GM23338 (cell line): ENCODE results near the gene SREBF2.

Source experiments
- CTCF ChIP-seq, 2 experiments: fragments of 200-600 bp in 1 of 2; sonication (generic) in 1 of 2; conservative IDR thresholded peaks; 2 replicates each; pipeline versions ENCODE4 v1.5.1 to v1.6.1; 2016 to 2017; ENCODE audit warnings: antibody characterized with exemption in 2 of 2, low read depth in 2 of 2, mild to moderate bottlenecking in 2 of 2, moderate library complexity in 1 of 2
- JUNB ChIP-seq: IDR thresholded peaks from one replicate; pipeline ENCODE4 v1.6.1; 2016; ENCODE audit warnings: antibody characterized with exemption; ENCODE audit not compliant: unreplicated experiment
- POLR2AphosphoS5 ChIP-seq: IDR thresholded peaks from 2 replicates; pipeline ENCODE4 v1.6.1; 2016; ENCODE audit warnings: antibody characterized with exemption, low read depth
- ZNF114 ChIP-seq: fragments of 250-450 bp; sonication (Bioruptor Pico); IDR thresholded peaks from 2 replicates; pipeline ENCODE4 v1.5.0; 2020; ENCODE audit warnings: mild to moderate bottlenecking, moderate library complexity
- ZNF331 ChIP-seq: fragments of 250-450 bp; sonication (Bioruptor Pico); IDR thresholded peaks from 2 replicates; pipeline ENCODE4 v1.5.0; 2020; ENCODE audit warnings: low read depth, mild to moderate bottlenecking, moderate library complexity

- TF ChIP-seq CTCF (conservative IDR thresholded peaks at IDR 0.05; ENCODE audit: low read depth in 2 of 2) (no peak), POLR2AphosphoS5 (no peak), ZNF114 (CRISPR knock-in tag) (no peak), JUNB (no peak), ZNF331 (CRISPR knock-in tag) (no peak)
Measured at GRCh38 chr22:41904450-41905410, 71.8 kb downstream of the SREBF2 start.
